KBM-7 (cell line): ENCODE results near the gene C16orf54.
A peak's percentile ranks its signal among the peaks of the same experiment; 100 is the strongest.
"Not testable (repeated sequence)": the region's sequence is repeated elsewhere in the genome, so short reads cannot be mapped to it uniquely, and the experiment has no call there.

ENCODE experiments used
- DNase-seq: peaks from one replicate; pipeline ENCODE4 v3.0.0-alpha.2; 2015
- in situ Hi-C: fragments of 300-500 bp; cut with MboI; formaldehyde crosslinking; loops from 2 replicates; pipeline ENCODE4 v1.14.3; 2020; ENCODE audit warnings: low sequenced_read_pairs, low pct_unique_long_range_greater_than_20kb, mixed read lengths

C16orf54 gene, protein sequence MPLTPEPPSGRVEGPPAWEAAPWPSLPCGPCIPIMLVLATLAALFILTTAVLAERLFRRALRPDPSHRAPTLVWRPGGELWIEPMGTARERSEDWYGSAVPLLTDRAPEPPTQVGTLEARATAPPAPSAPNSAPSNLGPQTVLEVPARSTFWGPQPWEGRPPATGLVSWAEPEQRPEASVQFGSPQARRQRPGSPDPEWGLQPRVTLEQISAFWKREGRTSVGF

DNA sequence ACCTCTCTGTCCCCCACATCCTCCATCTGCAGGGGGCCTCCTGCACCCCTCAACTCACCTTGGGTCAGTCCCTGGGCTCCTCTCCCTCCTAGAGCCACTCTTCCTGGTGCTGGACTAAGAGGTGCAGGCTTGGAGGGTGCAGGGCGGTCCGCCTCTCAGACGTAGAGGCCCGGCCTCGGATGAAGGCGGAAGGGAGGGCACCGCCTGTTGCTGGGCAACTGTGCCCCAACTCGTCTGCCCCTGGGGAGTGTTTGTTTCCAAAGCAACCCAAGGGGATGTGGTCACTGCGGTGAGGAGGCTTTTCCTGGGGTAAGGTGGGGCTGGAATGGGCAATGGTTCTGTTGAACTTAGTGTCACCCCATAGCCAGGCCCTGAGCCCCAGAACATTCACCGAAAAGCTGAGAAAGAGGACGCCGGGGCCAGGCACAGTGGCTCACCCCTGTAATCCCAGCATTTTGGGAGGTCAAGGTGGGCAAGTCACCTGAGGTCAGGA, at the start of gene C16orf54:
C16orf54 (minus strand) TSS at position 138 of the 493 bp plus-strand sequence. CDS start 1,039 bp downstream, outside the sequence.
- in situ Hi-C loops = no loop called here
- DNase-seq = peak; percentile 96

DNA sequence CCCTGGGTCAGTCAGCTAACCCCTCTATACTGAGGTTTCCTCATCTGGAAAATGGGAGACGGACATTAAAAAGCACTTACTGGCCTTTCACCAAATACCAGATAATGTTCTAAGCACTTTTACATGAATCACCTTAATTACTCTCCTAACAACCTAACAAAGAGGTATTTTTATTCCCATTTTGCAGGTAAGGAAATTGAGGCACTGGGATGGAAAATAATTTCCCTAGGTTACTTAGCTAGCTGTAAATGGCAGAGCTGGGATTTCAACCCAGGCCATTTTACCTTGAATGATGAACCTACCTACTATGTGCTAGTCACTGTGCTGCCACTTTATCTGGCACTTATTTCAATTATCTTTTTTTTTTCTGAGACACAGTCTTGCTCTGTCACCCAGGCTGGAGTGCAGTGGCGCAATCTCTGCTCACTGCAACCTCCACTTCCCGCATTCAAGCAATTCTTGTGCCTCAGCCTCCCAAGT, 48.5 kb upstream of the C16orf54 start:
- DNase-seq = no peak
- in situ Hi-C loops = no loop called here

DNA sequence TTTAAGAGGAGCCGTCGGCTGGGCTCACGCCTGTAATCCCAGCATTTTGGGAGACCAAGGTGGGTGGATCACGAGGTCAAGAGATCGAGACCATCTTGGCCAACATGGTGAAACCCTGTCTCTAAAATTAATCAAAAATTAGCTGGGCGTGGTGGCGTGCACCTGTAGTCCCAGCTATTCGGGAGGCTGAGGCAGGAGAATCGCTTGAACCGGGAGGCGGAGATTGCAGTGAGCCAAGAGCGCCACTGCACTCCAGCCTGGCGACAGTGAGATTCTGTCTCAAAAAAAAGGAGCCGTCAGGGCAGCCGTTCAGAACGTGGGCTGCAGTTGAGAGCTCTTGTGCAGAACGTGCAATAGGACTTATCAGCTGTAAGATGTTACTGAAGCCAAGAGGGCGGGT, 47.4 kb upstream of the C16orf54 start:
- in situ Hi-C loops, DNase-seq: not testable (repeated sequence)

DNA sequence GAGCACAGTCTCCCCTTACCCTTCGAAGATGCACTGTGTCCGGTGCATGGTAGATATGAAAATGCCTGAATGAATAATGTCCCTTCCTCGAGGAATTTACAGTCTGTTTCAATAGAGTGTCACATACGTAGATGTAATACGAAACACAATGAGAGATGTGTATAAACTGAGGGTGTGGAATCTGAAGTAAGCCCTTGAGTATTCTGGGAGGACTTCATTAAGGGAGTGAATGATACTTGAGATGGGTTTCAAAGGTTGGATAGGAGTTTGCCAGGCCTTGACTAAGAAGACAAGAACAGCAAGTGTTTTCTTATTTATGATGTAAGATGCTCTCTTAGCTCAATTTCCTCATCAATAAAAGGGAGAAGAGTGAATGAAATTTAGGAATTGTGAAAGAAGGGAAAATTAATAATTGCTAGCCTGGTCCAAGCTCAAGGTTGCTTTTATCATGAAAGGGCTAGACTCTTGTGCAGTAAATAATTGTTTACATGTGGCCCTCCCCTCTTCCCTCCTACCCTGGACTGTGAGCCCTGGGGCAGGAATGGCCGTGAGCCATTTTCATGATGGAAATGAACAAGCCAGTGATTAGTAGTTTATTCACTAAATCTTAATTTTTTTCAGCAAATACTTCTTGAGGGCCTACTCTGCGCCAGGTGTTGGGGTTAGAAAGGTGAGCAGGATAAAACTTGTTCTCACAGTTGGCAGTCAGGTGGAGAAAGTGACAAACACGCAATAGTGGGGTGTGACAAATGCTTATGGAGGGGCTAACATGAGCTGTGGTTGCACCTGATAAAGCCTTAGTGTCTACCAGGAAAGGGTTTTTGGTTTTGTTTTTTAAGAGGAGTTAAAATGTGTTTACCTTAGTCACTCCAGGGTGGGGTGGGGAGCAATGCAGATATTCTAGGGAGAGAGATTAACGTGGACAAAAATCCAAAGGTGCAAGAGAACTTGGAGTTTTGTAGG, 46.3 kb upstream of the C16orf54 start:
- no peak for DNase-seq
- in situ Hi-C loops = no loop called here

DNA sequence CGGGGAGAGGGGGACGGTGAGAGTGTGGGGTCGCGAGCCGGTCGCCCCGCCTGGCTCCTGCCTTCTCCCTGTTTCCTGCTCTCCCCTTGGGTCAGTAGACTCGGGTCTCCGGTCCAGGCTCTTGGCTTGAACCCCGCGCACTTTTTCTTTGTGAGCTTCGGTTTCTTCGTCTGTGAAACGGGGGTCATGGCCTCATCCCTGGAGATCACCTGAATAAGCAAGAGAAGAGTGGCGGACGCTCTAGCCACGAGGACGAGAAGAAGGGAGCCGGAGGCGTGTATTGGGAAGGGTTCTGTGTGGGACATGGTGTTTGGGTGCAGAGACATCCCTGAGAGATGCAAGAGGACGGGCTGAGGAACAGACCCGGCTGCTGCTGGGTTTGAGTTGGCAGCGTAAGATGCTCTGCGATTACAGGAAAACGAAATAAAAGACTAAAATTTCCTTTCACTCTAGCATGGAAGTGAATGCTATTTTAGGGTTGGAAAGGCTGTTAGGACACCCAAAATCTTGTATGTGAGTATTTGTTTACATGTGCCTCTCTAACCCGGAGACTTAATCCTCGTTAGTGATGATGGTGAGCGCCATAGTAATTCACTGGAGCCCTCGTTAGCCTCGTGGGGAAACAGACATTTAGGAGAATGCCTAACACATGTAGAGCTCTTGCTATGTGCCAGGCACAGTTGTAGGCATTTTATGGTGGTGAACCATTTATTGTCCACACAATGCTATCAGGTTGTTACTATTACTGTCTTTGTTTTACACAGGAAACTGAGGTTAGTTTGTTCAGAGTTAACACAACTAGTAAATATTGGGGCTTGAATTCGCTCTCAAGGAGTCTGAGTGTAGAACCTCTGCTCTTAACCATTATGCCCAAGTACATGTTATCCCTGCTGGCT, 45.4 kb upstream of the C16orf54 start:
- DNase-seq = peak; percentile 33
- in situ Hi-C loops = no loop called here

DNA sequence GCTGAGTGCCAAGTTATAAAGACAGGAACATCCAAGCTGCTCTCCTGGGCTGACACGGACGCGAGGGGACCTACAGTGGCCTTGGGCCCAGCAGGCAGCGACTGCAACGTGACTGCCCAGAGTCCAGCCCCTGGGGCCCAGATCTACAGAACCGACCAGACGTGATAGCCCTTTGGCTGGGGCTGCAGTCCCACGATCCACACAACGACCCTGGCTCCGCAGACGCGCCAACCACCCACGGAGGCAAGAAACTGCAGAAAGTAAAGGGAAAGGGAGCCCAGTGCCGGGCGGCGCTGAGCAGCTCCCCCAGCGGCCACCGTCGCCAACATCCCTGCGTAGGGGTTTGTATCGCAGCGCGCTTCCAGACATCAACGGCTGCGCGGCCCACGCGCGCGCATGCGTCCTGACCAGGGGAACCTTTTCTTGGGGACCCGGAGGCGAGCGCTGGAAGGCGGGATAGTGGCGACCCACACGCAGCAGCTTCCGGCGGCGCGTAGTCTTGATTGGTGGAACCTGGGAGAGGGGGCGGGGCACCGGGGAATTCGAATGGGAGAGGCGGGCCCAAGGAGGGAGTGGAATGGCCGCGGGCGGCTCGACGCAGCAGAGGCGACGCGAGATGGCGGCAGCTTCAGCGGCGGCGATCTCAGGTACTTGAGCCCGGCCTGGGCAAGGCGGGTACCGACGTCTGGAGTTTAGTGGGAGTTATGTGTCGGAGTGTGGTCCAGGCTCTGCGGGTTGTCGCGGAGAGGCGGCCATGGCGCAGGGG, 44.6 kb upstream of the C16orf54 start, which contains the start of gene KIF22:
KIF22 (plus strand) TSS at position 569 of the 766 bp plus-strand sequence; CDS start at position 578, 9 bp downstream.
- in situ Hi-C loops = no loop called here
- peak; percentile 99 for DNase-seq

DNA sequence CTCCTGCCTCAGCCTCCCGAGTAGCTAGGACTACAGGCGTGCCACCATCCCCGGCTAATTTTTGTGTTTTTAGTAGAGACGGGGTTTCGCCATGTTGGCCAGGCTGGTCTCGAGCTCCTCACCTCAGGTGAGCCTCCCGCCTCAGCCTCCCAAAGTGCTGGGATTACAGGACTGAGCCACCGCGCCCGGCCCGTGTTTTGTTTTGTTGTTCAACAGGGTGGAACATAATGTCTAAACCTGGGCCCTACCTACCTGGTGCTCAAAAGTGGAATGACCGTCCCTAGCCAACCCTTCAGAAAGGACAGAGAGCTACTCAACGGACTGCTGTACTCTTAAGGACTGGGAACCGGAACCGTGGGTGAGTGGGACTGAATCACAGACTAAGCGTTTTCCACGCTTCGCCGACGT, 44.0 kb upstream of the C16orf54 start:
- no peak for DNase-seq
- in situ Hi-C loops = no loop called here

DNA sequence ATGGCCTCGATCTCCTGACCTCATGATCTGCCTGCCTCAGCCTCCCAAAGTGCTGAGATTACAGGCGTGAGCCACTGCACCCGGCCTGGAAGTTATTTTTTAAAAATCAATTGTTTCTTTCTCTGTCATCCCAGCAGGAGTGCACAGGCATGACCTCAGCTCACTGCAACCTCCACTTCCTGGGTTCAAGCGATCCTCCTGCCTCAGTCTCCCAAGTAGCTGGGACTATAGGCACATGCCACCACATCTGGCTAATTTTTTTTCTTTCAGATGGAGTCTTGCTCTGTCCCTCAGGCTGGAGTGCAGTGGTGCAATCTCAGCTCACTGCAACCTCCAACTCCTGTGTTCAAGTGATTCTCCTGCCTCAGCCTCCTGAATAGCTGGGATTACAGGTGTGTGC, 41.4 kb upstream of the C16orf54 start:
- in situ Hi-C loops, DNase-seq: not testable (repeated sequence)

DNA sequence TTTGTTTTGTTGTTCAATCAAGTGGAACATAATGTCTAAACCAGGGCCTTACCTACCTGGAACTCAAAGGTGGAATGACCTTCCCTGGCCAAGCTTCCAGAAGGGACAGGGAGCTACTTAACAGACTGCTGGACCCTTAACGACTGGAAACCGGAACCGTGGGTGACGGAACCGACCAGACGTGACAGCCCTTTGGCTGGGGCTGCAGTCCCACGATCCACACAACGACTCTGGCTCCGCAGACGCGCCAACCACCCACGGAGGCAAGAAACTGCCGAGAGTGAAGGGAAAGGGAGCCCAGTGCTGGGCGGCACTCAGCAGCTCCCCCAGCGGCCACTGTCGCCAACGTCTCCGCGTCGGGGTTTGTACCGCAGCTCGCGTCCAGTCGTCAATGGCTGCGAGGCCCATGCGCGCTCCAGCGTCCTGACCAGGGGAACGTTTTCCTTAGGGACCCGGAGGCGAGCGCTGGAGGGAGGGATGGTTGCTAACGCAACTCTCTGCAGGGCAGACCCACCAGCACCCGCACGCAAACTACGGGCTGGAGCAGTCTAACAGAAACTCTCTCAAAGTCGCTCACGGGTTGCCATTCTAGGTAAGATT, 39.2 kb upstream of the C16orf54 start:
- in situ Hi-C loops = no loop called here

DNA sequence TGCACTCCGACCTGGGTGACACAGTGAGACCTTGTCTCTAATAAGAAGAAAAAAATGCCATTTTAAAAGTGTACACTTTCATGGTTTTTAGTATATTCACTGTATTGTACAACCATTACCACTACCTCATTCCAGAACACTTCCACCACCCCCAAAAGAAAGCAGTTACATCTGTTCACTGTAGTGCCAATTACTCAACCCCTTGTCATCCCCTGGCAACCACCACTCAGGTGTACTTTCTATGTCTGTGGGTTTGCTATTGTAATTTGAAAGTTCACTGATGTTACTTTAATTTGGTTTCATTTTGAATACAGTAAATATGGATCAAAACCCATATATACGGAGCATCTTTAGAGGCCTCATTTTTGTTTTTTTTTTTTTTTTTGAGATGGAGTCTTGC, 38.4 kb upstream of the C16orf54 start:
- in situ Hi-C loops = no loop called here
- DNase-seq = no peak

More for the DNA sequence above, 39.2 kb upstream of the C16orf54 start:
- DNase-seq = no peak

DNA sequence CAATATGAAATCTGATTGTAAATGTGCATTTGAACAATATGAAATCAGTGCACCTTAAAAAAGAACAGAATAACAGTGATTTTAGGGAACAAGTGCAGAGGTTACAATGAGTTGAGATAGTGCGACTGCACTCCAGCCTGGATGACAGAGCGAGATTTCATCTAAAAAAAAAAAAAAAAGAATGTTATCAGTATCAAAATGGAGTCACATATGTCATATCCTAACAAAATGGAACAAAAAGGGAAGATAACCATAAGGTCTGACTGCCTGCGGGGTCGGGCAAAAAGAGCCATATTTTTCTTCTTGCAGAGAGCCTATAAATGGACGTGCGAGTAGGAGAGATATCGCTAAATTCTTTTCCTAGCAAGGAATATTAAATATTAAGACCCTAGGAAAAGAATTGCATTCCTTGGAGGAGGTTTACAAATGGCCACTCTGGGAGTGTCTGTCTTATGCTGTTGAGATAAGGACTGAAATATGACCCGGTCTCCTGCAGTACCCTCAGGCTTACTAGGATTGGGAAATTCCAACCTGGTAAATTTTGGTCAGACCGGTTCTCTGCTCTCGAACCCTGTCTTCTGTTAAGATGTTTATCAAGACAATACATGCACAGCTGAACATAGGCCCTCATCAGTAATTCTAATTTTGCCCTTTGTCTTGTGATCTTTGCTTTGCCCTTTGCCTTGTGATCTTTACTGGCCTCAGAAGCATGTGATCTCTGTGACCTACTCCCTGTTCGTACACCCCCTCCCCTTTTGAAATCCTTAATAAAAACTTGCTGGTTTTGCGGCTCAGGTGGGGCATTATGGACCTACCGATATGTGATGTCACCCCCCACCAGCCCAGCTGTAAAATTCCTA, 37.5 kb upstream of the C16orf54 start:
- in situ Hi-C loops = not testable (repeated sequence)

DNA sequence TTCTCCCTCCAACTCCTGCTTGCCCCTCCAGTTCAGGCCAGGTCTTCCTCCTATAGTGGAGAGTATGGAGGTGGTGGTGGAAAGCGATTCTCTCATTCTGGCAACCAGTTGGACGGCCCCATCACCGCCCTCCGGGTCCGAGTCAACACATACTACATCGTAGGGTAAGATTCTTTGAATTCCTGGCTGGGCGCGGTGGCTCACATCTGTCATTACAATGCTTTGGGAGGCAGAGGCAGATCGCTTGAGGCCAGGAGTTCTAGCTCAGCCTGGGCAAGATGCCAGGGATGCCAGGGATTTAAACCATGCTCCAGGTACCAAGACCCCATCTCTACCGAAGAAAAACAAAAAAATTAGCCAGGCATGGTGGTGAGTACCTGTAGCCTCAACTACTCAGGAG, 33.7 kb upstream of the C16orf54 start:
- in situ Hi-C loops = no loop called here
- no peak for DNase-seq

More for the DNA sequence above, 37.5 kb upstream of the C16orf54 start:
- DNase-seq = not testable (repeated sequence)

DNA sequence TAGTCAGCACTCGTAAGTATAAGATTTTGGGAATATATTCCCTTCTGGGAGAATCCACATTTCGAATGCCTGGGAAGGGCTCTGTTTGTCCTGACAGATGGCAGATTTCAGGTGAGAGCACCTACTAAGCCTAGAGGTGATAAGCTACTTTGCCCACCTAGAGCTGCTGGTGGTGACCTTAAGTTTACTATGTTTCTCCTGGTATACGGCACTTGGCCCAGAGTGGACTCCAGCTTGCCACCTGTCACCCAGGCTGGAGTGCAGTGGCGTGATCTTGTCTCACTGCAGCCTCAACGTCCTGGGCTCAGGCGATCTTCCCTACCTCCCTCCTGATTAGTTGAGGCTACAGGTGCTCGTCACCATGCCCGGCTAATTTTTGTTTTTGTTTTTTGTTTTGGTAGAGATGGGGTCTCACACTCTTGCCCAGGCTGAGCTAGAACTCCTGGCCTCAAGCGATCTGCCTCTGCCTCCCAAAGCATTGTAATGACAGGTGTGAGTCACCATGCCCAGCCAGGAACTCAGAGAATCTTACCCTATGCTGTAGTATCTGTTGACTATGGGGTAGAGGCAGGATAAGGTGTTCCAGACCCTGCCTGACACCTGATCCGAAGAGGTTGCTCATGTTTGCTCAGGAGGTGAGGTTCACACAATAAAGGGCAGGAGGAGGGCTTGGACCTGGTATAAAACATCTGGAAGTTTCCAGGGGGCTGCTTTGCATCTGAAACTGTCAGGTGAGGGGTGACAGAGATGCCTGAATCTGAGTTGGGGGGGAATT, 32.0 kb upstream of the C16orf54 start, which contains the start of gene ZG16:
ZG16 (plus strand) TSS at position 681 of the 775 bp plus-strand sequence. CDS start 1,011 bp downstream, outside the sequence.
- DNase-seq = no peak
- in situ Hi-C loops = no loop called here

DNA sequence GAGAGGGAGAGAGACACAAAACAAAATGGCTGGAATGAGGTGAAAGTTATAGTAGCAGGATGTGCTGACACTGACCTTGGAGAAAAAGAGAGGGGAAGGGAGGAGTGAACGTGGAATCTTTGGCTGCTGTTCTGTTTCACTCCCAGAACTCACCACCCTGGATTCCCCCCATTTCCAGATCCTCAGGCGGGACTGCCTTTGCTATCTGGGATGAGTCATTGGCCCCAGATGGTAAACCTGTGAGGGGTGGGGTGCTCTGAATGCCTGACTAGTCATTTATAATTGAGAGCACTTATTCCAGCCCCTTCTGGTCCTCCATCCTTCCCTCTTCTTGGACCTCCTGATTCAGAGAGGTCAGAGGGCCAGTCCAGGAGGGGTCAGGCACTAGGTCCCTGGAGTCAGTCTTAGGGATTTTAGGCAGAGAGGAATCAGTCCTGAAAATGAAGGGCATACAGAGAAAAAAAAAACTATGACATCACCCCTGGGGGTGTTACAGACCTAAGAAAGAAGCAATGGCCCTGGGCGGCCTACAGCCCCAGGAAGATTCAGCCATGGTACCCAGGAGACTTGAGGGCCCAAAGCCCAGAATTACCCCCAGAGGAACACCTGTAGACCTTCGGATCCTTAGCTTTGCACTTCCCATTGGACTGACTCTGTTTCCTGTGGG, 30.1 kb upstream of the C16orf54 start:
- DNase-seq = no peak
- in situ Hi-C loops = no loop called here

DNA sequence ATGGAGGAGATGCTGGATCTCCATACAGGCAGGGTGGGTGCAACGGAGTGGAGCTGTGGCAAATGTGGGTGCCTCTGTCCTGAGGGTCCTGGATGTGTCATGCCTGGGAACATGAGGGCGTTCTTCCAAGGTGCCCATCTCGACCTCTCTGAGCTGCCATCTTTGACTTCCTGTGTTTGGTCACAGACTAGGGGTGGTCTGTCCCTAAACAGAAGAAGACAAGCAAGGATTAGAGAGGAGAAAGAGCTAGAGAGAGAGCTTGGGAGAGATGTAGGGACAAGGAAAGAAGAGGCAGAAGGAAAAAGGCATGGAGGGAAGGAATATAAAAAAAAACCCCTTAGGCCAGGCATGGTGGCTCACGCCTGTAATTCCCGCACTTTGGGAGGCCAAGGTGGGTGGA, 28.9 kb upstream of the C16orf54 start:
- in situ Hi-C loops = no loop called here
- no peak for DNase-seq

DNA sequence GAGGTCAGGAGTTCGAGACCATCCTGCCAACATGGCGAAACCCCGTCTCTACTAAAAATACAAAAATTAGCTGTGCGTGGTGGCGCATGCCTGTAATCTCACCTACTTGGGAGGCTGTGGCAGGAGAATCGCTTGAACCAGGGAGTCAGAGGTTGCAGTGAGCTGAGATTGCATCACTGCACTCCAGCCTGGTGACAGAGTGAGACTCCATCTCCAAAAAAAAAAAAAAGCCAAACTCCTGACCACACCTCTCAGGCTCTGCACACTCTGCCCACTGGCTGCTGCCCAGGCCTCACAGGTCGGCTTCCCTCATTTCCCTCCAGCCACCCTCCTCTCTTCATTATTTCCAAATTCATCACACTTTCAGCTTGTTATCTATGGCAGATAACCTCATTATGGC, 26.5 kb upstream of the C16orf54 start:
- in situ Hi-C loops = not testable (repeated sequence)

More for the DNA sequence above, 26.5 kb upstream of the C16orf54 start:
- not testable (repeated sequence) for DNase-seq
